ENCODE measurements around the gene OR4Q3. TPM values are rescaled to one million over a fixed set of nuclear protein-coding genes. Genes with fewer than 3 reads are reported as not detected.
"Not testable (repeated sequence)": the region's sequence is repeated elsewhere in the genome, so short reads cannot be mapped to it uniquely, and the experiment has no call there.

Gene OR4Q3
- total RNA-seq (2014; rRNA removed; shearing (Covaris generic)) (not detected in 2 replicates), polyA plus RNA-seq (2016; fragmentation: Nextera tagmentation; extraction: Ambion mirVana) (not detected in 2 replicates)

GRCh38 chr14:19743256-19743655 lies at the start of gene OR4Q3:
TSS of gene OR4Q3 (plus strand) at chr14:19743571.
- Histone ChIP-seq H3K4me2 (ENCODE audit: unreplicated experiment) (no peak within 1 kb of the TSS), H3K9me3 (ENCODE audit: low read depth) (no peaks in the 10 kb centered on the region), H3K27me3 (replicated peaks; ENCODE audit: insufficient read depth) (no peaks in the 10 kb centered on the region), H3F3A (ENCODE audit: insufficient read depth) (no peaks in the 10 kb centered on the region), H3K9ac (no peak within 1 kb of the TSS), H4K20me1 (ENCODE audit: insufficient read depth) (no peaks in the 10 kb centered on the region), H3K36me3 (ENCODE audit: low read depth) (no peaks in the 10 kb centered on the region), H2AFZ (no peak within 1 kb of the TSS), H3K4me1 (ENCODE audit: insufficient read depth) (no peaks in the 10 kb centered on the region), H3K9me2 (ENCODE audit: insufficient read depth) (no peaks in the 10 kb centered on the region), H3K4me3 (no peak within 1 kb of the TSS), H3K79me2 (ENCODE audit: insufficient read depth) (no peaks in the 10 kb centered on the region), H3K27ac (no peak within 1 kb of the TSS)
- in situ Hi-C loops (cut with MboI) = no loop called here
- TF ChIP-seq EZH2phosphoT487 (IDR thresholded peaks at IDR 0.05; ENCODE audit: insufficient read depth, low read depth) = no peak
- no peak for TF ChIP-seq EZH2 (IDR thresholded peaks at IDR 0.05; ENCODE audit: insufficient read depth, poor library complexity, severe bottlenecking)
- 38 to 44% methylated on average over 1 of the region's 1 CpG for WGBS, 2 experiments (ENCODE audit: low coverage in 1 of 2, low lambda C conversion rate in 2 of 2, missing lambda C conversion rate in 2 of 2)
- no peak for DNase-seq

GRCh38 chr14:19729359-19729758 lies 14.0 kb upstream of the OR4Q3 start:
- Histone ChIP-seq H3K9ac (no peak overlapping the region), H3K4me1 (ENCODE audit: insufficient read depth) (no peaks in the 10 kb centered on the region), H3K27me3 (replicated peaks; ENCODE audit: insufficient read depth) (no peaks in the 10 kb centered on the region), H3K4me2 (ENCODE audit: unreplicated experiment) (no peak overlapping the region), H3K9me3 (ENCODE audit: low read depth) (peaks cover 4% of the 10 kb centered on the region), H3K27ac (no peak overlapping the region), H3K4me3 (no peak overlapping the region), H2AFZ (no peak overlapping the region), H3K36me3 (ENCODE audit: low read depth) (no peaks in the 10 kb centered on the region), H3F3A (ENCODE audit: insufficient read depth) (no peaks in the 10 kb centered on the region), H3K79me2 (ENCODE audit: insufficient read depth) (no peaks in the 10 kb centered on the region), H3K9me2 (ENCODE audit: insufficient read depth) (no peaks in the 10 kb centered on the region), H4K20me1 (ENCODE audit: insufficient read depth) (no peaks in the 10 kb centered on the region)
- TF ChIP-seq EZH2 (IDR thresholded peaks at IDR 0.05; ENCODE audit: insufficient read depth, poor library complexity, severe bottlenecking) (no peak), EZH2phosphoT487 (IDR thresholded peaks at IDR 0.05; ENCODE audit: insufficient read depth, low read depth) (no peak)
- DNase-seq = no peak
- in situ Hi-C loops (cut with MboI) = no loop called here

- no peak overlapping the region for H3K4me2 ChIP-seq (ENCODE audit: unreplicated experiment)
- peaks cover 4% of the 10 kb centered on the region for H3K9me3 ChIP-seq (ENCODE audit: low read depth)
- H4K20me1 ChIP-seq (ENCODE audit: insufficient read depth) = no peaks in the 10 kb centered on the region
- no peaks in the 10 kb centered on the region for H3K36me3 ChIP-seq (ENCODE audit: low read depth)
- no peaks in the 10 kb centered on the region for H3K9me2 ChIP-seq (ENCODE audit: insufficient read depth)
- no peaks in the 10 kb centered on the region for H3K4me1 ChIP-seq (ENCODE audit: insufficient read depth)
- H3K27ac ChIP-seq = no peak overlapping the region
- H3F3A ChIP-seq (ENCODE audit: insufficient read depth) = no peaks in the 10 kb centered on the region
- WGBS, 2 experiments (ENCODE audit: low coverage in 1 of 2, low lambda C conversion rate in 2 of 2, missing lambda C conversion rate in 2 of 2) = 7 to 23% methylated on average over 2 of the region's 2 CpGs
- H2AFZ ChIP-seq = no peak overlapping the region
- no peak overlapping the region for H3K4me3 ChIP-seq
- in situ Hi-C loops (cut with MboI) = no loop called here
- H3K27me3 ChIP-seq (replicated peaks; ENCODE audit: insufficient read depth) = no peaks in the 10 kb centered on the region
- H3K9ac ChIP-seq = no peak overlapping the region
- TF ChIP-seq EZH2 (IDR thresholded peaks at IDR 0.05; ENCODE audit: insufficient read depth, poor library complexity, severe bottlenecking) (no peak), EZH2phosphoT487 (IDR thresholded peaks at IDR 0.05; ENCODE audit: insufficient read depth, low read depth) (no peak)
- no peak for DNase-seq
- H3K79me2 ChIP-seq (ENCODE audit: insufficient read depth) = no peaks in the 10 kb centered on the region
These were observed 13.6 kb upstream of the OR4Q3 start for GRCh38 chr14:19729763-19730162.

- H3F3A ChIP-seq (ENCODE audit: insufficient read depth); H3K79me2 ChIP-seq (ENCODE audit: insufficient read depth); H3K36me3 ChIP-seq (ENCODE audit: low read depth); H3K27me3 ChIP-seq (replicated peaks; ENCODE audit: insufficient read depth); H2AFZ ChIP-seq; H3K9me3 ChIP-seq (ENCODE audit: low read depth); in situ Hi-C loops (cut with MboI); H3K9me2 ChIP-seq (ENCODE audit: insufficient read depth); H4K20me1 ChIP-seq (ENCODE audit: insufficient read depth); H3K4me2 ChIP-seq (ENCODE audit: unreplicated experiment); H3K27ac ChIP-seq; H3K9ac ChIP-seq; DNase-seq; H3K4me3 ChIP-seq; H3K4me1 ChIP-seq (ENCODE audit: insufficient read depth): not testable (repeated sequence)
- 17 to 24% methylated on average over 3 of the region's 3 CpGs for WGBS, 2 experiments (ENCODE audit: low coverage in 1 of 2, low lambda C conversion rate in 2 of 2, missing lambda C conversion rate in 2 of 2)
These were observed 9.5 kb upstream of the OR4Q3 start for GRCh38 chr14:19733893-19734292.

- in situ Hi-C loops (cut with MboI); H3K79me2 ChIP-seq (ENCODE audit: insufficient read depth); H3K27ac ChIP-seq; H3K9me3 ChIP-seq (ENCODE audit: low read depth); H3K27me3 ChIP-seq (replicated peaks; ENCODE audit: insufficient read depth); H3K4me2 ChIP-seq (ENCODE audit: unreplicated experiment); H3K4me3 ChIP-seq; H4K20me1 ChIP-seq (ENCODE audit: insufficient read depth); H3F3A ChIP-seq (ENCODE audit: insufficient read depth); DNase-seq; H2AFZ ChIP-seq; H3K9me2 ChIP-seq (ENCODE audit: insufficient read depth); H3K4me1 ChIP-seq (ENCODE audit: insufficient read depth); H3K9ac ChIP-seq; H3K36me3 ChIP-seq (ENCODE audit: low read depth): not testable (repeated sequence)
These were observed 8.9 kb downstream of the OR4Q3 start for GRCh38 chr14:19752316-19752715.
